HCT116 (cell line): ENCODE measurements around the gene GBP7. TPM values are rescaled to one million over a fixed set of nuclear protein-coding genes. Genes with fewer than 3 reads are reported as not detected.
A peak's percentile ranks its signal among the peaks of the same experiment; 100 is the strongest.

Experiments
- ATAC-seq: fragments of 200-7000 bp; cut with Tn5 transposase; 2 replicates; pipeline ENCODE4 v1.9.1; 2020; ENCODE audit warnings: mild to moderate bottlenecking, moderate library complexity
- BruUV-seq: library from RNA; stranded (reverse); fragments of 400-500 nt; replicated peaks from 2 replicates; lab custom pipeline; 2021; lab: Mats Ljungman, UMichigan
- CTCF ChIA-PET: fragments of 300-600 bp; sonication (Branson Sonifier 250); formaldehyde crosslinking; loops from one replicate; lab custom pipeline; 2021; ENCODE audit warnings: antibody characterized with exemption; lab: Charles Lee
- POLR2A ChIA-PET: fragments of 300-600, 350-600 bp; sonication (Branson Sonifier 250); formaldehyde crosslinking; loops from one replicate; lab custom pipeline; 2021; ENCODE audit warnings: antibody characterized with exemption; lab: Charles Lee
- RAD21 ChIA-PET, 2 experiments: fragments of 300-600 bp; sonication (Branson Sonifier 250); formaldehyde crosslinking; loops; one replicate each; lab custom pipeline; 2023; ENCODE audit warnings: low total read pairs in 2 of 2; ENCODE audit not compliant: uncharacterized antibody in 2 of 2, unreplicated experiment in 2 of 2, low non-redundant PET in 1 of 2; lab: Charles Lee
- DNase-seq: peaks from one replicate; pipeline ENCODE4 v3.0.0-alpha.2; 2010; ENCODE audit warnings: low read depth, low spot score
- H2AFZ ChIP-seq: fragments of 200-600 bp; shearing (Covaris generic), sonication (generic); 2 replicates; pipeline ENCODE4 v1.6.1; 2017; ENCODE audit warnings: low read depth, mixed run types, mixed read lengths, antibody characterized with exemption, low read length; ENCODE audit not compliant: poor library complexity, severe bottlenecking
- H3K27ac ChIP-seq: 2 replicates; pipeline ENCODE4 v1.5.1; 2012; ENCODE audit warnings: low read depth, low read length
- H3K27me3 ChIP-seq: fragments of 200-600 bp; sonication (generic); 2 replicates; pipeline ENCODE4 v1.6.1; 2016; ENCODE audit warnings: mixed run types, low read length, mixed read lengths; ENCODE audit not compliant: insufficient read depth
- H3K36me3 ChIP-seq, 2 experiments: fragments of 200-500 bp in 1 of 2; fragments of 200-600 bp in 1 of 2; sonication (Bioruptor generic) in 1 of 2; sonication (generic) in 1 of 2; 2 replicates each; pipeline versions ENCODE4 v1.5.1 to v1.6.1; 2014 to 2016; ENCODE audit warnings: low read length in 2 of 2, inconsistent platforms in 1 of 2, mixed read lengths in 1 of 2, mixed run types in 1 of 2; ENCODE audit not compliant: insufficient read depth in 2 of 2, control insufficient read depth in 1 of 2
- H3K4me1 ChIP-seq, 2 experiments: fragments of 200-600 bp in 1 of 2; sonication (generic) in 1 of 2; 2 replicates each; pipeline versions ENCODE4 v1.5.1 to v1.6.1; 2012 to 2017; ENCODE audit warnings: low read length in 2 of 2, inconsistent platforms in 1 of 2, mild to moderate bottlenecking in 1 of 2, mixed read lengths in 1 of 2, mixed run types in 1 of 2, moderate library complexity in 1 of 2; ENCODE audit not compliant: insufficient read depth in 2 of 2, control insufficient read depth in 1 of 2
- H3K4me2 ChIP-seq: fragments of 200-600 bp; sonication (generic); 2 replicates; pipeline ENCODE4 v1.6.1; 2017; ENCODE audit warnings: mixed run types, low read length, mixed read lengths
- H3K4me3 ChIP-seq, 2 experiments: fragments of 200-600 bp in 1 of 2; sonication (generic) in 1 of 2; replicated peaks in 1 of 2; 2 replicates each; pipeline ENCODE4 v1.5.1; 2011 to 2016; ENCODE audit warnings: low read length in 2 of 2, control low read depth in 1 of 2, low read depth in 1 of 2, mild to moderate bottlenecking in 1 of 2, mixed read lengths in 1 of 2, mixed run types in 1 of 2
- H3K79me2 ChIP-seq: fragments of 200-600 bp; sonication (generic); 2 replicates; pipeline ENCODE4 v1.6.1; 2017; ENCODE audit warnings: mild to moderate bottlenecking, mixed run types, low read length, moderate library complexity, mixed read lengths; ENCODE audit not compliant: insufficient read depth
- H3K9ac ChIP-seq: fragments of 200-600 bp; sonication (generic); 2 replicates; pipeline ENCODE4 v1.6.1; 2016; ENCODE audit warnings: low read length, mixed read lengths
- H3K9me2 ChIP-seq: fragments of 200-600 bp; sonication (generic), shearing (Covaris generic); 2 replicates; pipeline ENCODE4 v1.6.1; 2017; ENCODE audit warnings: mixed run types, mild to moderate bottlenecking, moderate library complexity; ENCODE audit not compliant: insufficient read depth
- H3K9me3 ChIP-seq, 2 experiments: fragments of 200-500 bp in 1 of 2; fragments of 200-600 bp in 1 of 2; sonication (Bioruptor generic) in 1 of 2; sonication (generic) in 1 of 2; 2 replicates each; pipeline ENCODE4 v1.6.1; 2014 to 2017; ENCODE audit warnings: low read length in 2 of 2, mixed read lengths in 2 of 2, inconsistent platforms in 1 of 2, low read depth in 1 of 2, mild to moderate bottlenecking in 1 of 2, mixed run types in 1 of 2, moderate library complexity in 1 of 2; ENCODE audit not compliant: control insufficient read depth in 1 of 2, insufficient read depth in 1 of 2
- H4K20me1 ChIP-seq: fragments of 200-600 bp; sonication (generic), shearing (Covaris generic); 2 replicates; pipeline ENCODE4 v1.6.1; 2017; ENCODE audit warnings: mixed run types, mild to moderate bottlenecking, moderate library complexity; ENCODE audit not compliant: insufficient read depth
- EZH2 ChIP-seq: fragments of 200-600 bp; sonication (generic); IDR thresholded peaks from 2 replicates; pipeline ENCODE4 v1.6.1; 2017; ENCODE audit warnings: antibody characterized with exemption, mixed run types
- EZH2phosphoT487 ChIP-seq: fragments of 200-600 bp; IDR thresholded peaks from 2 replicates; pipeline ENCODE4 v1.6.1; 2018; ENCODE audit warnings: antibody characterized with exemption, borderline replicate concordance
- JUND ChIP-seq: IDR thresholded peaks from 2 replicates; pipeline ENCODE4 v1.6.1; 2012
- RAD21 ChIP-seq: IDR thresholded peaks from 2 replicates; pipeline ENCODE4 v1.6.1; 2012; ENCODE audit warnings: low read depth, mild to moderate bottlenecking
- ZFX ChIP-seq: fragments of 450-650 bp; IDR thresholded peaks from 2 replicates; pipeline ENCODE4 v1.6.1; 2017
- ZNF274 ChIP-seq: fragments of 200-500 bp; sonication (Bioruptor generic); IDR thresholded peaks from 2 replicates; pipeline ENCODE4 v1.6.1; 2014; ENCODE audit warnings: mild to moderate bottlenecking, low read depth, low read length, inconsistent platforms
- intact Hi-C: fragments of 100-400 bp; cut with micrococcal nuclease; formaldehyde crosslinking; loops from 2 replicates; pipeline ENCODE4 v1.10.0; 2022
- total RNA-seq: library from RNA; stranded (reverse); gene quantifications from one replicate; pipeline ENCODE4 v1.2.1, GENCODE V29; 2021; ENCODE audit not compliant: unreplicated experiment
- TF ChIP-seq, protein P1 (sequence below): IDR thresholded peaks from 2 replicates; pipeline ENCODE4 v1.6.1; 2011; ENCODE audit warnings: mild to moderate bottlenecking, low read length, moderate library complexity; ENCODE audit not compliant: insufficient replicate concordance; ENCODE audit errors: extremely low read depth
- TF ChIP-seq, protein P2 (sequence below): IDR thresholded peaks from 2 replicates; pipeline ENCODE4 v1.6.1; 2012; ENCODE audit warnings: low read depth
- TF ChIP-seq, protein P3 (sequence below): IDR thresholded peaks from 2 replicates; pipeline ENCODE4 v1.6.1; 2012

The GBP7 gene
- total RNA-seq, 1 experiment from 2014 or later = not detected

DNA sequence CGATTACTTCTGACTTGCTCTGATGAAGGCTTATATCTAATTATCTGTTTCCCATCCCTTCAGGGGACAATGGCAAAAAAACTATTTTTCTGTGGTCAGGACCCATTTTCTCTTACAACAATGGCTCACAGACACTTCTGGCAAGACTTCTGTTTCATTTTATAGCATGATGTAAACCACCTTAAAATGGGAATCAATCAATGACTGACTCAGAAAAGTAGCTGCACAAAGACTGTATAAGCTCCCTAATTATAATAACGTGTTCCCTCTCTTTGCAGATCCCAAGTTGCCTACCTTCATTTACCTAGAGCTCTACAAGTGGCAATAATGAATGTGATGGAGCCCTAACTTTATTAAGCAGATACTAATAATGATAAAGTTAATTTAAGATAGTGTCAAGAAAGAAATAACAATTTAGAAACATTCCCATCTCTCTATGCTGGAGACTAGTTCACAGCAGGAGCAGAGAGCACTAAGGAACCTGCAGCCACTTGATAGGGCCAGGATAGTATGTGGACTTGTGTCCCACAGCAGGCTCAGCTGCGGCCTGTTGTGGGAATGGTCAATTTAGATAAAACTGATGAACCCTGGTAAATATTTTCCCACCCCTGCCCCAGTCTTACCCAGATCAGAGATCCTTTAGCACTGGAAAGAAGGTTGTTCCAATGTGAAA is 50.4 kb downstream of the GBP7 start:
- no peaks in the 10 kb centered on the region for H3K27me3 ChIP-seq
- peaks cover 0 to 8% of the 10 kb centered on the region in 2 experiments; a peak in 1 of 4 replicates for H3K4me1 ChIP-seq
- H3K4me2 ChIP-seq = peak overlapping the region; percentile 22; the same call in 1 of the 2 replicates
- no peak overlapping the region for H3K27ac ChIP-seq
- RAD21 ChIA-PET = no interaction called here
- no peak overlapping the region for H2AFZ ChIP-seq
- CTCF ChIA-PET = no interaction called here
- TF ChIP-seq EZH2phosphoT487 = no peak
- TF ChIP-seq JUND = no peak
- TF ChIP-seq, protein P1, sequence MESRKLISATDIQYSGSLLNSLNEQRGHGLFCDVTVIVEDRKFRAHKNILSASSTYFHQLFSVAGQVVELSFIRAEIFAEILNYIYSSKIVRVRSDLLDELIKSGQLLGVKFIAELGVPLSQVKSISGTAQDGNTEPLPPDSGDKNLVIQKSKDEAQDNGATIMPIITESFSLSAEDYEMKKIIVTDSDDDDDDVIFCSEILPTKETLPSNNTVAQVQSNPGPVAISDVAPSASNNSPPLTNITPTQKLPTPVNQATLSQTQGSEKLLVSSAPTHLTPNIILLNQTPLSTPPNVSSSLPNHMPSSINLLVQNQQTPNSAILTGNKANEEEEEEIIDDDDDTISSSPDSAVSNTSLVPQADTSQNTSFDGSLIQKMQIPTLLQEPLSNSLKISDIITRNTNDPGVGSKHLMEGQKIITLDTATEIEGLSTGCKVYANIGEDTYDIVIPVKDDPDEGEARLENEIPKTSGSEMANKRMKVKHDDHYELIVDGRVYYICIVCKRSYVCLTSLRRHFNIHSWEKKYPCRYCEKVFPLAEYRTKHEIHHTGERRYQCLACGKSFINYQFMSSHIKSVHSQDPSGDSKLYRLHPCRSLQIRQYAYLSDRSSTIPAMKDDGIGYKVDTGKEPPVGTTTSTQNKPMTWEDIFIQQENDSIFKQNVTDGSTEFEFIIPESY = no peak
- TF ChIP-seq, protein P2, sequence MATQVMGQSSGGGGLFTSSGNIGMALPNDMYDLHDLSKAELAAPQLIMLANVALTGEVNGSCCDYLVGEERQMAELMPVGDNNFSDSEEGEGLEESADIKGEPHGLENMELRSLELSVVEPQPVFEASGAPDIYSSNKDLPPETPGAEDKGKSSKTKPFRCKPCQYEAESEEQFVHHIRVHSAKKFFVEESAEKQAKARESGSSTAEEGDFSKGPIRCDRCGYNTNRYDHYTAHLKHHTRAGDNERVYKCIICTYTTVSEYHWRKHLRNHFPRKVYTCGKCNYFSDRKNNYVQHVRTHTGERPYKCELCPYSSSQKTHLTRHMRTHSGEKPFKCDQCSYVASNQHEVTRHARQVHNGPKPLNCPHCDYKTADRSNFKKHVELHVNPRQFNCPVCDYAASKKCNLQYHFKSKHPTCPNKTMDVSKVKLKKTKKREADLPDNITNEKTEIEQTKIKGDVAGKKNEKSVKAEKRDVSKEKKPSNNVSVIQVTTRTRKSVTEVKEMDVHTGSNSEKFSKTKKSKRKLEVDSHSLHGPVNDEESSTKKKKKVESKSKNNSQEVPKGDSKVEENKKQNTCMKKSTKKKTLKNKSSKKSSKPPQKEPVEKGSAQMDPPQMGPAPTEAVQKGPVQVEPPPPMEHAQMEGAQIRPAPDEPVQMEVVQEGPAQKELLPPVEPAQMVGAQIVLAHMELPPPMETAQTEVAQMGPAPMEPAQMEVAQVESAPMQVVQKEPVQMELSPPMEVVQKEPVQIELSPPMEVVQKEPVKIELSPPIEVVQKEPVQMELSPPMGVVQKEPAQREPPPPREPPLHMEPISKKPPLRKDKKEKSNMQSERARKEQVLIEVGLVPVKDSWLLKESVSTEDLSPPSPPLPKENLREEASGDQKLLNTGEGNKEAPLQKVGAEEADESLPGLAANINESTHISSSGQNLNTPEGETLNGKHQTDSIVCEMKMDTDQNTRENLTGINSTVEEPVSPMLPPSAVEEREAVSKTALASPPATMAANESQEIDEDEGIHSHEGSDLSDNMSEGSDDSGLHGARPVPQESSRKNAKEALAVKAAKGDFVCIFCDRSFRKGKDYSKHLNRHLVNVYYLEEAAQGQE = no peak
- TF ChIP-seq RAD21 = no peak
- TF ChIP-seq EZH2 = no peak
- TF ChIP-seq ZFX = no peak
- no peak for TF ChIP-seq ZNF274
- TF ChIP-seq, protein P3, sequence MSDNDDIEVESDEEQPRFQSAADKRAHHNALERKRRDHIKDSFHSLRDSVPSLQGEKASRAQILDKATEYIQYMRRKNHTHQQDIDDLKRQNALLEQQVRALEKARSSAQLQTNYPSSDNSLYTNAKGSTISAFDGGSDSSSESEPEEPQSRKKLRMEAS = no peak
- TF ChIP-seq, all 23 proteins: peak for 0
- no peak overlapping the region for H3K9ac ChIP-seq
- POLR2A ChIA-PET = no interaction called here
- intact Hi-C loops = no loop called here
- H3K36me3 ChIP-seq = no peaks in the 10 kb centered on the region
- H3K9me2 ChIP-seq = no peaks in the 10 kb centered on the region
- no peaks in the 10 kb centered on the region for H4K20me1 ChIP-seq
- no TSS peak for BruUV-seq
- no peaks in the 10 kb centered on the region for H3K9me3 ChIP-seq
- H3K4me3 ChIP-seq = no peak overlapping the region
- DNase-seq (no peak), ATAC-seq (no peak)
- no peaks in the 10 kb centered on the region for H3K79me2 ChIP-seq
